ENCODE data around the gene HAUS6. TPM values are rescaled to one million over a fixed set of nuclear protein-coding genes. Genes with fewer than 3 reads are reported as not detected.

The HAUS6 gene
- total and polyA plus RNA-seq, 2 of the 4 experiments (the other 2 are of a cell fraction) = 5.8 to 13.3 TPM

Small RNA genes within 50 kb of the gene (microRNA-seq; reads per million reads assigned to microRNA genes)
- not detected for gene RF00019 (ENCODE audit: insufficient read depth, insufficient read length)
- not detected for gene RNU6-264P (ENCODE audit: insufficient read depth, insufficient read length)
- gene SCARNA8 (ENCODE audit: insufficient read depth, insufficient read length) = 16.5 reads per million, percentile 45 among the genes with 10 or more reads in this experiment

Small RNA genes within 50 kb of the gene (small RNA-seq; reads per million reads assigned to genes)
- gene RF00019 = 0 reads per million in 5 experiments
- 0 reads per million in 5 experiments for gene RNU6-264P
- gene SCARNA8 = 0 to 50.8 (median 12.0) reads per million in 5 experiments

Other genes with a start within 250 kb of the HAUS6 start
- under 0.01 TPM in 1 of 2 replicates, not detected in the other for gene SAXO1, start 69.7 kb downstream of the HAUS6 start, total RNA-seq (2012; rRNA removed)
- not detected in 2 replicates for gene SAXO1, start 69.7 kb downstream of the HAUS6 start, polyA plus RNA-seq (2012; rRNA removed)
- 63.3 and 74.7 TPM in 2 replicates for gene RRAGA, start 53.5 kb downstream of the HAUS6 start, total RNA-seq (2012; rRNA removed)
- gene RRAGA, start 53.5 kb downstream of the HAUS6 start, polyA plus RNA-seq (2012; rRNA removed) = 150 and 154 TPM in 2 replicates
- gene PLIN2, start 24.6 kb upstream of the HAUS6 start, total RNA-seq (2012; rRNA removed) = 173 and 182 TPM in 2 replicates
- gene PLIN2, start 24.6 kb upstream of the HAUS6 start, polyA plus RNA-seq (2012; rRNA removed) = 112 and 123 TPM in 2 replicates
- 32.6 and 48.0 TPM in 2 replicates for gene DENND4C, start 127.8 kb upstream of the HAUS6 start, total RNA-seq (2012; rRNA removed)
- 7.3 and 9.0 TPM in 2 replicates for gene DENND4C, start 127.8 kb upstream of the HAUS6 start, polyA plus RNA-seq (2012; rRNA removed)

Data from IMR-90 (cell line).